Fibroblast of lung (primary cell): ENCODE measurements around the gene SPATC1L.

ENCODE experiments used
- EZH2 ChIP-seq: IDR thresholded peaks from 2 replicates; pipeline ENCODE4 v1.5.1; 2012; ENCODE audit warnings: low read length, control low read depth, mild to moderate bottlenecking; ENCODE audit errors: missing control alignments
- TF ChIP-seq, protein P1 (sequence below), 2 donors: IDR thresholded peaks in 1 of 2; conservative IDR thresholded peaks in 1 of 2; 1 replicate in 1 of 2; 2 replicates in 1 of 2; pipeline ENCODE4 v1.5.1; 2011 to 2012; ENCODE audit warnings: low read length in 2 of 2, control low read depth in 1 of 2, inconsistent platforms in 1 of 2, low read depth in 1 of 2, mild to moderate bottlenecking in 1 of 2

- TF ChIP-seq, protein P1, sequence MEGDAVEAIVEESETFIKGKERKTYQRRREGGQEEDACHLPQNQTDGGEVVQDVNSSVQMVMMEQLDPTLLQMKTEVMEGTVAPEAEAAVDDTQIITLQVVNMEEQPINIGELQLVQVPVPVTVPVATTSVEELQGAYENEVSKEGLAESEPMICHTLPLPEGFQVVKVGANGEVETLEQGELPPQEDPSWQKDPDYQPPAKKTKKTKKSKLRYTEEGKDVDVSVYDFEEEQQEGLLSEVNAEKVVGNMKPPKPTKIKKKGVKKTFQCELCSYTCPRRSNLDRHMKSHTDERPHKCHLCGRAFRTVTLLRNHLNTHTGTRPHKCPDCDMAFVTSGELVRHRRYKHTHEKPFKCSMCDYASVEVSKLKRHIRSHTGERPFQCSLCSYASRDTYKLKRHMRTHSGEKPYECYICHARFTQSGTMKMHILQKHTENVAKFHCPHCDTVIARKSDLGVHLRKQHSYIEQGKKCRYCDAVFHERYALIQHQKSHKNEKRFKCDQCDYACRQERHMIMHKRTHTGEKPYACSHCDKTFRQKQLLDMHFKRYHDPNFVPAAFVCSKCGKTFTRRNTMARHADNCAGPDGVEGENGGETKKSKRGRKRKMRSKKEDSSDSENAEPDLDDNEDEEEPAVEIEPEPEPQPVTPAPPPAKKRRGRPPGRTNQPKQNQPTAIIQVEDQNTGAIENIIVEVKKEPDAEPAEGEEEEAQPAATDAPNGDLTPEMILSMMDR (conservative IDR thresholded peaks at IDR 0.05 in 1 of 2, IDR thresholded peaks at IDR 0.05 in 1 of 2; ENCODE audit: low read depth in 1 of 2, low read length in 2 of 2), result no peak
- no peak for TF ChIP-seq EZH2
Measured at GRCh38 chr21:46121286-46122221, 62.7 kb downstream of the SPATC1L start.
